MM.1S (cell line): ENCODE measurements around the gene PSMD3.

ENCODE experiments used
- DNase-seq: peaks from one replicate; pipeline ENCODE4 v3.0.0-alpha.2; 2015
- H2AFZ ChIP-seq: fragments of 300-600 bp; sonication (generic); 2 replicates; pipeline ENCODE4 v1.6.0; 2016; ENCODE audit warnings: antibody characterized with exemption, low read length
- H3F3A ChIP-seq: fragments of 300-600 bp; sonication (generic); 2 replicates; pipeline ENCODE4 v1.6.1; 2016; ENCODE audit warnings: mild to moderate bottlenecking, antibody characterized with exemption, low read length, moderate library complexity, mixed read lengths; ENCODE audit not compliant: insufficient read depth
- H3K27ac ChIP-seq: fragments of 300-600 bp; sonication (generic); 2 replicates; pipeline ENCODE4 v1.5.1; 2016; ENCODE audit warnings: mild to moderate bottlenecking, low read length
- H3K27me3 ChIP-seq: fragments of 300-600 bp; sonication (generic); replicated peaks from 2 replicates; pipeline ENCODE4 v1.6.0; 2016; ENCODE audit warnings: low read length; ENCODE audit not compliant: insufficient read depth
- H3K36me3 ChIP-seq: fragments of 300-600 bp; sonication (generic); replicated peaks from 2 replicates; pipeline ENCODE4 v1.6.1; 2016; ENCODE audit warnings: mild to moderate bottlenecking, low read length, mixed read lengths; ENCODE audit not compliant: insufficient read depth
- H3K4me1 ChIP-seq: fragments of 300-600 bp; sonication (generic); 2 replicates; pipeline ENCODE4 v1.6.1; 2016; ENCODE audit warnings: low read length, mixed read lengths
- H3K4me2 ChIP-seq: fragments of 300-600 bp; sonication (generic); 2 replicates; pipeline ENCODE4 v1.6.0; 2016; ENCODE audit warnings: low read depth, low read length
- H3K4me3 ChIP-seq: fragments of 300-600 bp; sonication (generic); 2 replicates; pipeline ENCODE4 v1.5.1; 2016; ENCODE audit warnings: low read length, mixed read lengths
- H3K79me2 ChIP-seq: fragments of 300-600 bp; sonication (generic); 2 replicates; pipeline ENCODE4 v1.6.1; 2016; ENCODE audit warnings: mixed run types, low read length, mixed read lengths
- H3K9ac ChIP-seq: fragments of 300-600 bp; sonication (generic); 2 replicates; pipeline ENCODE4 v1.6.1; 2016; ENCODE audit warnings: low read length, mixed read lengths
- H3K9me2 ChIP-seq: fragments of 300-600 bp; sonication (generic); replicated peaks from 2 replicates; pipeline ENCODE4 v1.6.1; 2016; ENCODE audit warnings: mild to moderate bottlenecking, low read length, mixed read lengths; ENCODE audit not compliant: insufficient read depth
- H3K9me3 ChIP-seq: fragments of 300-600 bp; sonication (generic); replicated peaks from 2 replicates; pipeline ENCODE4 v1.6.1; 2016; ENCODE audit warnings: mild to moderate bottlenecking, low read length, mixed read lengths; ENCODE audit not compliant: insufficient read depth
- H4K20me1 ChIP-seq: fragments of 300-600 bp; sonication (generic); 2 replicates; pipeline ENCODE4 v1.6.1; 2016; ENCODE audit warnings: mild to moderate bottlenecking, low read length, moderate library complexity, mixed read lengths; ENCODE audit not compliant: insufficient read depth
- EZH2 ChIP-seq: fragments of 300-600 bp; sonication (generic); optimal IDR thresholded peaks from 2 replicates; pipeline ENCODE3; 2017; ENCODE audit warnings: low read depth, mild to moderate bottlenecking, antibody characterized with exemption, low read length, mixed read lengths
- EZH2phosphoT487 ChIP-seq: fragments of 300-600 bp; sonication (generic); IDR thresholded peaks from 2 replicates; pipeline ENCODE4 v1.6.1; 2018; ENCODE audit warnings: antibody characterized with exemption, low read length
- TF ChIP-seq, protein P1 (sequence below): fragments of 300-600 bp; sonication (generic); IDR thresholded peaks from 2 replicates; pipeline ENCODE4 v1.5.1; 2016; ENCODE audit warnings: antibody characterized with exemption, low read length, mixed read lengths

The PSMD3 gene

DNA sequence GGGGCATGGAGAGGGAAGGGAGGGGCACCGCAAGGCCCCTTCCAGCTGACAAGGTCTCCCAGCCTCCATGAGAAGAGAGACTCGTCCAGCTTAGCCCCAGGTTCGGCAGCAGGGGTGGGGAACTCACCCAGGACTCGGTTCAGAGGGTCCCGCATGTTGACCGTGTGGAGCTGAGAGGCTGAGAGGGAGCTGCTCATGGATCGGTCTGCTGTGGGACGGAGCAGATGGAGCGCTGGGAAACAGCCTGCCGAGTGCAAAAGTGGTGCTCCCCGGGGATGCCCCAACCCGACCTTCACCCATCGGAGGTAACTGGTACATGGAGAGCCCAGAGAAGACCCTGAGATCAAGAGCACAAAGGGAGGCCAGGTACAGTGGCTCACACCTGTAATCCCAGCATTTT lies 39.5 kb downstream of the PSMD3 start:
- H3K9ac ChIP-seq, result no peak overlapping the region
- H3K36me3 ChIP-seq, result no peaks in the 10 kb centered on the region
- no peaks in the 10 kb centered on the region for H3F3A ChIP-seq
- H3K79me2 ChIP-seq, result no peaks in the 10 kb centered on the region
- H3K4me2 ChIP-seq, result no peak overlapping the region
- DNase-seq, result no peak
- no peak overlapping the region for H2AFZ ChIP-seq
- no peak overlapping the region for H3K4me3 ChIP-seq
- no peaks in the 10 kb centered on the region for H3K27me3 ChIP-seq
- no peaks in the 10 kb centered on the region for H3K9me3 ChIP-seq
- no peaks in the 10 kb centered on the region for H3K4me1 ChIP-seq
- H3K27ac ChIP-seq, result no peak overlapping the region
- no peaks in the 10 kb centered on the region for H4K20me1 ChIP-seq
- H3K9me2 ChIP-seq, result no peaks in the 10 kb centered on the region
- TF ChIP-seq EZH2, result no peak
- TF ChIP-seq, protein P1, sequence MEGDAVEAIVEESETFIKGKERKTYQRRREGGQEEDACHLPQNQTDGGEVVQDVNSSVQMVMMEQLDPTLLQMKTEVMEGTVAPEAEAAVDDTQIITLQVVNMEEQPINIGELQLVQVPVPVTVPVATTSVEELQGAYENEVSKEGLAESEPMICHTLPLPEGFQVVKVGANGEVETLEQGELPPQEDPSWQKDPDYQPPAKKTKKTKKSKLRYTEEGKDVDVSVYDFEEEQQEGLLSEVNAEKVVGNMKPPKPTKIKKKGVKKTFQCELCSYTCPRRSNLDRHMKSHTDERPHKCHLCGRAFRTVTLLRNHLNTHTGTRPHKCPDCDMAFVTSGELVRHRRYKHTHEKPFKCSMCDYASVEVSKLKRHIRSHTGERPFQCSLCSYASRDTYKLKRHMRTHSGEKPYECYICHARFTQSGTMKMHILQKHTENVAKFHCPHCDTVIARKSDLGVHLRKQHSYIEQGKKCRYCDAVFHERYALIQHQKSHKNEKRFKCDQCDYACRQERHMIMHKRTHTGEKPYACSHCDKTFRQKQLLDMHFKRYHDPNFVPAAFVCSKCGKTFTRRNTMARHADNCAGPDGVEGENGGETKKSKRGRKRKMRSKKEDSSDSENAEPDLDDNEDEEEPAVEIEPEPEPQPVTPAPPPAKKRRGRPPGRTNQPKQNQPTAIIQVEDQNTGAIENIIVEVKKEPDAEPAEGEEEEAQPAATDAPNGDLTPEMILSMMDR, result no peak
- no peak for TF ChIP-seq EZH2phosphoT487

DNA sequence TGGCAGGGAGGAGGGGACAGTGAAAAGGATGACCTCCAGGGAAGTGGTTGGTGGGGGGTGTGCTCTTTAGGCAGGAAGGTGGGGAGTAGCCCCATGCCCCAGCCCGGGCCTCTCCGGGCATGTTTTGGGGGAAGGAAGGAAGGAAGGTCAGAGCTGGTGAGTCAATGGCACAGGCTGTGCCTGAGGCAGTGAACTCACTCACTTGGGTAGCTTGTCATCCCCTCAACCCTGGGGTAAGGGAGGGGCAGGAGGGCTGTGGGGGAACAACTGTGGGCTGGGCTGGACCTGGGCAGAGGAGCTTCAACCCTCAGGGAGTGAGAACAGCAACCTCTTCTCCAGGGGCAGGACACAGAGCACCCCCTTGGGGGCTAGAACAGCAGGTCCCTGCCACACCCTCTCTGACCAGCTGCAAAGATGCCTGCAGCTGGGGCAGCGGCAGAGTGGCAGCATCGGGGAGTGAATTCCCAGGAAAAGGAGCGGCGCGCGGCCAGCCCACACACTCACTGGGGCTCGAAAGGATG lies 40.9 kb downstream of the PSMD3 start:
- no peak overlapping the region for H3K4me3 ChIP-seq

DNA sequence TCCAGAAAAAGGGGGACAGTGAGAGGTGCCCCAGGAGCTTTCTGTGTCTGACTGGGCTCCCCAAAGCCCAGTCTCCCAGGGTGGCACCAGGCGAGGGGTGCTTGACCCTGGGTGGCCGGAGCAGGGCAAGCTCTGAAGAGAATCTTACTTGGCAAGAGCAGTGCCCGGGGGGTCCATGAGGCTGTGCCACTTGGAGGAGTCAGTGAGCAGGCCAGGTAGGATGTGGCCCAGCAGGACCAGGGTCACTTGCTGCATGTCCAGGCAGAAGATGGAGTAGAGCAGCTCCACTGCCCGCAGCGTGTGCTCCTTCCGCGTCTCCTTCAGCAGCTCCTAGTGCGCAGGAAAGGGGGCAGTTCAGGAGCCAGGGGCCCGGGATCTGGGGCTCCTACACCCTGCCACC lies 41.9 kb downstream of the PSMD3 start:
- Histone ChIP-seq H3F3A (no peaks in the 10 kb centered on the region), H4K20me1 (no peaks in the 10 kb centered on the region), H3K4me3 (no peak overlapping the region), H3K4me1 (no peaks in the 10 kb centered on the region; the same call in 1 of the 2 replicates), H3K9me2 (no peaks in the 10 kb centered on the region), H3K9ac (no peak overlapping the region), H3K27me3 (no peaks in the 10 kb centered on the region), H3K4me2 (no peak overlapping the region), H3K79me2 (no peaks in the 10 kb centered on the region), H3K27ac (no peak overlapping the region), H2AFZ (no peak overlapping the region), H3K9me3 (no peaks in the 10 kb centered on the region), H3K36me3 (no peaks in the 10 kb centered on the region)
- DNase-seq, result no peak
- TF ChIP-seq EZH2 (no peak), EZH2phosphoT487 (no peak)
- TF ChIP-seq, protein P1, result no peak

More for the DNA sequence above, 40.9 kb downstream of the PSMD3 start:
- no peak for DNase-seq
- TF ChIP-seq, protein P1, result no peak
- TF ChIP-seq EZH2 (no peak), EZH2phosphoT487 (no peak)
- Histone ChIP-seq H3K4me2 (no peak overlapping the region), H3K27me3 (no peaks in the 10 kb centered on the region), H3K79me2 (no peaks in the 10 kb centered on the region), H3F3A (no peaks in the 10 kb centered on the region), H3K36me3 (no peaks in the 10 kb centered on the region), H3K9ac (no peak overlapping the region), H3K4me1 (no peaks in the 10 kb centered on the region), H3K9me3 (no peaks in the 10 kb centered on the region), H4K20me1 (no peaks in the 10 kb centered on the region), H3K27ac (no peak overlapping the region), H2AFZ (no peak overlapping the region), H3K9me2 (no peaks in the 10 kb centered on the region)
